ENCODE measurements around the gene ZNF366.
A peak's percentile ranks its signal among the peaks of the same experiment; 100 is the strongest.
"Not testable (repeated sequence)": the region's sequence is repeated elsewhere in the genome, so short reads cannot be mapped to it uniquely, and the experiment has no call there.

Gene ZNF366

DNA sequence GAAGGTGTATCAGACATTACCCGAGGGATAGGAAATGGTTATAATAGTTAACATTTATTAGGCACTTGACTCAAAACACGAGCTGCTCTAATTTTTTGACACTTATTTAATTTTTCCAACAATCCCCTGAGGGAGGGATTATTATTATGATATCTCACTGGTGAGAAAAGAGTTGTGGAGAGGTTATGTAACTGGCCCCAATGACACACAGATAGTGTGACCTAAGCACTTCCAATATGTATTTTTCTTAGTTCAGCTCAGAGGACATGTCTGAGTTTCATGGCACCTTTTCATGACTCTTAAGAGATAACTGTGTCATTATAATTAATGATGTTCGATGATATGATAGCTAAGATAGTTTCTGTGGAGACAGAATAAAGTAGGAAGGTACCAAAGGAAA, 100.1 kb downstream of the ZNF366 start:
- H3K4me3 ChIP-seq (ENCODE audit: low read depth, low read length) = no peak overlapping the region
- TF ChIP-seq, protein P1, sequence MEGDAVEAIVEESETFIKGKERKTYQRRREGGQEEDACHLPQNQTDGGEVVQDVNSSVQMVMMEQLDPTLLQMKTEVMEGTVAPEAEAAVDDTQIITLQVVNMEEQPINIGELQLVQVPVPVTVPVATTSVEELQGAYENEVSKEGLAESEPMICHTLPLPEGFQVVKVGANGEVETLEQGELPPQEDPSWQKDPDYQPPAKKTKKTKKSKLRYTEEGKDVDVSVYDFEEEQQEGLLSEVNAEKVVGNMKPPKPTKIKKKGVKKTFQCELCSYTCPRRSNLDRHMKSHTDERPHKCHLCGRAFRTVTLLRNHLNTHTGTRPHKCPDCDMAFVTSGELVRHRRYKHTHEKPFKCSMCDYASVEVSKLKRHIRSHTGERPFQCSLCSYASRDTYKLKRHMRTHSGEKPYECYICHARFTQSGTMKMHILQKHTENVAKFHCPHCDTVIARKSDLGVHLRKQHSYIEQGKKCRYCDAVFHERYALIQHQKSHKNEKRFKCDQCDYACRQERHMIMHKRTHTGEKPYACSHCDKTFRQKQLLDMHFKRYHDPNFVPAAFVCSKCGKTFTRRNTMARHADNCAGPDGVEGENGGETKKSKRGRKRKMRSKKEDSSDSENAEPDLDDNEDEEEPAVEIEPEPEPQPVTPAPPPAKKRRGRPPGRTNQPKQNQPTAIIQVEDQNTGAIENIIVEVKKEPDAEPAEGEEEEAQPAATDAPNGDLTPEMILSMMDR (IDR thresholded peaks at IDR 0.05; ENCODE audit: low read depth, low read length, missing control alignments) = no peak

DNA sequence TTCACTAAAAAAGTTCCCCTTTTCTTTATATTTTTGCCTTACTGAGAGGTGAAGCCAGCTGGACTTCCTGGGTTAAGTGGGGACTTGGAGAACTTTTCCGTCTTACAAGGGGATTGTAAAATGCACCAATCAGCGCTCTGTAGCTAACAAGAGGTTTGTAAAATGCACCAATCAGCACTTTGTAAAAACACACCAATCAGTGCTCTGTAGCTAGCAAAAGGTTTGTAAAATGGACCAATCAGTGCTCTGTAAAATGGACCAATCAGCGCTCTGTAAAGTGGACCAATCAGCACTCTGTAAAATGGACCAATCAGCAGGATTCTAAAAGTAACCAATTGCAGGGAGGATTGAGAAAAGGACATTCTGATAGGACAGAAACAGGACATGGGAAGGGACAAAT, 102.4 kb downstream of the ZNF366 start:
- not testable (repeated sequence) for H3K4me3 ChIP-seq (ENCODE audit: low read depth, low read length); DNase-seq (ENCODE audit: low read depth)

More for the DNA sequence above, 100.1 kb downstream of the ZNF366 start:
- no peak for DNase-seq (ENCODE audit: low read depth)

DNA sequence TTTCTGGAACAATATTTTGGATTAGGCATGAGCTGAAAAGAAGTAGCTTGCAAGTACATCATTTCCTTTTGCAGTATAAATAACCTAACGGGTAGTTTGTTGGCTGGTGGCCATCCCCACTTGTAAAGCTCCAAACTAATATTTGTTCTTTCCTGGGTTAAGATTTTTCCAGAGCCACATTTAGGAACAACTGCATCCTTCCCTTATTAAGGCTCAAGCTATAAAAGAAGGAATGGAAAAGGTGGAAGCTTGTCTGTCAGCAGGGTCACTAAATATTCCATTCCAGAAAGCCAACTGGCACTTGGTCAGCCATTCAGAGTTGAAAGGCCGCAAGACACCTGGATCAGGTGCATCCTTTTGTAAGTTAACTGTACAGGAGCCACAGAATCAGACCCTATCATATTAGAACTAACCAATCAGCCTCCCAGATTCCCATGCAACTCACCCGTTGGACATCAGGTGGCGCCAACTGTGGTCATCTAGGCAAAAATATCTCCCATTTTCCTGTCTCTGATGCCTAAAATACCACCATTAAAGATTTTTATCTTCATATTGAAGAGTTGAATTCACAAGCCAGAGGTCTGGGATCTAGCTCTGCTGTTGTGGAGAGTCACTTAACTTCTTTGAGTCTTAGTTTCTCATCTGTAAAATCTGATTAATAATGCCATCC, 104.1 kb downstream of the ZNF366 start:
- TF ChIP-seq, protein P1 (IDR thresholded peaks at IDR 0.05; ENCODE audit: low read depth, low read length, missing control alignments) = peak; percentile 50
- H3K4me3 ChIP-seq (ENCODE audit: low read depth, low read length) = no peak overlapping the region
- DNase-seq (ENCODE audit: low read depth) = no peak

DNA sequence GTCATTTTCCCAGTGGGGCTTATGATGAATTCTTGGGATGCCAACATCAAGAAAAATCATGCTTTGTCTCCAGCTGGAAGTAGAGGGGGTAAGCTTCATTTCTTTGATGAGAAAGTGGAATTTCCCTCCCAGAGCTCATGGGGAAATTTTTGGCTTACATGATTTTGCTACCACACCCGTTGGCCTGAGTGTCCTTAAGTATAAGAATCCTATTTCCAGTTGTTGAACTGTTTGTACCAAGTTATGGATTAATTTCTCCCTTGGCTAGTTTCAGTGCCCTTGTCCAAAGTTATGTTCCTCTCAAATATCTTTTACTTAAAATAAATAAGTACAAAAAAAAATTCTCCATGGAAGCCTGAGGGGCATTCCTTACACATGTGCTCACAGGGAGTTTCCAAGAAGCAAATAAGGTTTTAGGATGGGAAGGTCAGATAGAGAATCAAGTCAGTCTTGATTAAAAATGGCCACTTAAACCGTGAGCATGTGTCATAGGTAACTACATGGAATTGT, 104.8 kb downstream of the ZNF366 start:
- TF ChIP-seq, protein P1 (IDR thresholded peaks at IDR 0.05; ENCODE audit: low read depth, low read length, missing control alignments) = no peak
- no peak overlapping the region for H3K4me3 ChIP-seq (ENCODE audit: low read depth, low read length)
- no peak for DNase-seq (ENCODE audit: low read depth)

DNA sequence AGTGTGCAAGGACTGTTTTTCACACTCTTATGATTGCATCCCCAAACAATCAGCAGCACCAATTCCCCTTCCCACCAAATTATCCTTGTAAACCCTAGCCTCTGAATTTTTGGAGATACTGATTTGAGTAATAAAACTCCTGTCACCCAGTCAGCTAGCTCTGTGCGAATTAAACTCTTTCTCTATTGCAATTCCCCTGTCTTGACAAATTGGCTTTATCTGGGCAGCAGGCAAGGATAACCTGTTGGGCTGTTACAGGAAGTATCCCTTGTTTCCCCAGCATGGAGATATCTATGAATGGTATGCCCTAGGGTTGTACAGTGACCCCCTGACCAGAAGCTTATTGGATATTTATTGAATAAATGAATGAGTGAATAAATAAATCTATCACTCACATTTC, 106.3 kb downstream of the ZNF366 start:
- TF ChIP-seq, protein P1 (IDR thresholded peaks at IDR 0.05; ENCODE audit: low read depth, low read length, missing control alignments) = no peak
- H3K4me3 ChIP-seq (ENCODE audit: low read depth, low read length) = no peak overlapping the region

DNA sequence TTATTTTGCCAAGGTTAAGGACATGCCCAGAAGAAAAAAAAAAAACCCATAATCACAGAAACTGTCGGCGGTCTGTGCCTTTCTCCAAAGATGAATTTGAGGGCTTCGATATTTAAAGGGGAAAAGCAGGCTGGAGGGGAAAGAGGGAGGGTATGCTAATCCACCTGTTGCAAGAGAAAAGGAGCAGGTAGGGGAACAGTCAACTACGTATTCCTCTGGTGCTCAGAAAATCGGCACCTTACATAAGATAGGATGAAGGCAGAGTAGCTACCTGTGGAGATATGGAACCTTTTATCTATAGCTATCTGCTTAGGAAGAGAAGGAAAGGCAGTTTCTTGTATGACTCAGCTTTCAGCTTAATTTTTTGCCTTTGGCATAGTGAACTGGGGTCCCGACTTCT, 109.4 kb downstream of the ZNF366 start:
- H3K4me3 ChIP-seq (ENCODE audit: low read depth, low read length) = no peak overlapping the region
- no peak for DNase-seq (ENCODE audit: low read depth)
- TF ChIP-seq, protein P1 (IDR thresholded peaks at IDR 0.05; ENCODE audit: low read depth, low read length, missing control alignments) = no peak

More for the DNA sequence above, 106.3 kb downstream of the ZNF366 start:
- DNase-seq (ENCODE audit: low read depth) = no peak

DNA sequence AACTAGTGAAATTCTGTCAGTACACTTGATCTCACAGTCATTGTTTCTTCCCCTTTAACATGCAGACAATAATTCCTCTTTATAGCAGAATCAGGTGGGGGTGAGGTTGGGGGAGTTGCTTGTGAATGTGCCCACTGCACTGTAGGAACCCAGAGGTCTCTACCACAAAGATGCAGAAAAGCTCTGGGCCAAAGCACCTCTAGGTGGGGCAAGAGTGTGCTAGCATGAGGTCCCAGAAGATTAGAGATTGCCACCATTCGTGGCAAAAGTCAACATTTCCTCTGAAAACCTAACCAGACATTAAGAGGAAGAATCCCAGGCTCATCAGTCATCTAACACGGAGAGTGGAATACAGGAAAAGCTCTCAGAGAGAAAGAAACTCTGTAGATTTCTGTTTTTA, 112.5 kb downstream of the ZNF366 start:
- no peak for DNase-seq (ENCODE audit: low read depth)
- TF ChIP-seq, protein P1 (IDR thresholded peaks at IDR 0.05; ENCODE audit: low read depth, low read length, missing control alignments) = peak; percentile 73
- no peak overlapping the region for H3K4me3 ChIP-seq (ENCODE audit: low read depth, low read length)
